GM19438 (cell line): ENCODE results near the gene ANKS1B.
"Not testable (repeated sequence)": the region's sequence is repeated elsewhere in the genome, so short reads cannot be mapped to it uniquely, and the experiment has no call there.

Experiments used
- ATAC-seq: cut with Tn5 transposase; IDR thresholded peaks from one replicate; pipeline ENCODE4 v1.9.1; 2021; ENCODE audit warnings: low read depth; ENCODE audit not compliant: unreplicated experiment

The ANKS1B gene

GRCh38 chr12:99898645-99899044 lies 86.1 kb downstream of the ANKS1B start:
- no peak for ATAC-seq

- no peak for ATAC-seq
Observed at GRCh38 chr12:99879439-99879838, 105.3 kb downstream of the ANKS1B start.

- ATAC-seq = no peak
Observed at GRCh38 chr12:99875081-99875480, 109.7 kb downstream of the ANKS1B start.

GRCh38 chr12:99870085-99870484 lies 114.7 kb downstream of the ANKS1B start:
- no peak for ATAC-seq

- ATAC-seq = no peak
Observed at GRCh38 chr12:99861731-99862130, 123.0 kb downstream of the ANKS1B start.

- ATAC-seq = no peak
Observed at GRCh38 chr12:99859126-99859525, 125.6 kb downstream of the ANKS1B start.

- ATAC-seq = no peak
Observed at GRCh38 chr12:99852666-99853065, 132.1 kb downstream of the ANKS1B start.

- no peak for ATAC-seq
Observed at GRCh38 chr12:99847936-99848335, 136.8 kb downstream of the ANKS1B start.

- ATAC-seq = no peak
Observed at GRCh38 chr12:99834710-99835109, 150.0 kb downstream of the ANKS1B start.

- ATAC-seq = no peak
Observed at GRCh38 chr12:99833397-99833796, 151.3 kb downstream of the ANKS1B start.

GRCh38 chr12:99824900-99825542 lies 159.7 kb downstream of the ANKS1B start:
- ATAC-seq = no peak

GRCh38 chr12:99822273-99822672 lies 162.5 kb downstream of the ANKS1B start:
- ATAC-seq = no peak

- no peak for ATAC-seq
Observed at GRCh38 chr12:99810718-99811593, 173.8 kb downstream of the ANKS1B start.

- no peak for ATAC-seq
Observed at GRCh38 chr12:99809909-99810308, 174.8 kb downstream of the ANKS1B start.

GRCh38 chr12:99806304-99806703 lies 178.4 kb downstream of the ANKS1B start:
- no peak for ATAC-seq

- no peak for ATAC-seq
Observed at GRCh38 chr12:99804715-99805114, 180.0 kb downstream of the ANKS1B start.

- ATAC-seq = no peak
Observed at GRCh38 chr12:99800605-99801004, 184.1 kb downstream of the ANKS1B start.

GRCh38 chr12:99797931-99798330 lies 186.8 kb downstream of the ANKS1B start:
- ATAC-seq = not testable (repeated sequence)

- ATAC-seq = no peak
Observed at GRCh38 chr12:99783421-99783820, 201.3 kb downstream of the ANKS1B start.

- no peak for ATAC-seq
Observed at GRCh38 chr12:99772274-99772673, 212.5 kb downstream of the ANKS1B start.

- ATAC-seq = no peak
Observed at GRCh38 chr12:99771659-99772058, 213.1 kb downstream of the ANKS1B start.

GRCh38 chr12:99769396-99769980 lies 215.2 kb downstream of the ANKS1B start:
- no peak for ATAC-seq
